GM19452 (cell line): ENCODE measurements around the gene MYO16.

ENCODE experiments used
- ATAC-seq: cut with Tn5 transposase; IDR thresholded peaks from one replicate; pipeline ENCODE4 v1.9.1; 2021; ENCODE audit not compliant: unreplicated experiment

The MYO16 gene

GRCh38 chr13:108927615-108928014, 298.2 kb downstream of the MYO16 start:
- no peak for ATAC-seq

- no peak for ATAC-seq
These were observed 300.3 kb downstream of the MYO16 start for GRCh38 chr13:108929532-108930206.

GRCh38 chr13:108932196-108932595, 302.8 kb downstream of the MYO16 start:
- ATAC-seq: no peak

- ATAC-seq: no peak
These were observed 303.6 kb downstream of the MYO16 start for GRCh38 chr13:108933061-108933460.

- no peak for ATAC-seq
These were observed 308.7 kb downstream of the MYO16 start for GRCh38 chr13:108938155-108938554.

- ATAC-seq: no peak
These were observed 310.7 kb downstream of the MYO16 start for GRCh38 chr13:108940121-108940520.

GRCh38 chr13:108943842-108944241, 314.4 kb downstream of the MYO16 start:
- no peak for ATAC-seq

- ATAC-seq: no peak
These were observed 315.3 kb downstream of the MYO16 start for GRCh38 chr13:108944760-108945159.

- no peak for ATAC-seq
These were observed 318.2 kb downstream of the MYO16 start for GRCh38 chr13:108947551-108948030.

GRCh38 chr13:108948251-108948671, 318.9 kb downstream of the MYO16 start:
- no peak for ATAC-seq

GRCh38 chr13:108950333-108951010, 321.1 kb downstream of the MYO16 start:
- ATAC-seq: no peak

- no peak for ATAC-seq
These were observed 326.3 kb downstream of the MYO16 start for GRCh38 chr13:108955741-108956140.

GRCh38 chr13:108957369-108958012, 328.1 kb downstream of the MYO16 start:
- no peak for ATAC-seq

GRCh38 chr13:108958013-108958376, 328.6 kb downstream of the MYO16 start:
- ATAC-seq: no peak

GRCh38 chr13:108959234-108959633, 329.8 kb downstream of the MYO16 start:
- no peak for ATAC-seq

- no peak for ATAC-seq
These were observed 330.6 kb downstream of the MYO16 start for GRCh38 chr13:108960006-108960405.

- ATAC-seq: peak; percentile 97
These were observed 332.2 kb downstream of the MYO16 start for GRCh38 chr13:108961542-108962125.

GRCh38 chr13:108962654-108963053, 333.2 kb downstream of the MYO16 start:
- no peak for ATAC-seq

GRCh38 chr13:108963276-108963810, 333.9 kb downstream of the MYO16 start:
- no peak for ATAC-seq

- no peak for ATAC-seq
These were observed 334.6 kb downstream of the MYO16 start for GRCh38 chr13:108963846-108964600.

GRCh38 chr13:108964606-108965005, 335.2 kb downstream of the MYO16 start:
- no peak for ATAC-seq
